GM21786 (cell line): ENCODE measurements around the gene NDUFAB1.
"Not testable (repeated sequence)": the region's sequence is repeated elsewhere in the genome, so short reads cannot be mapped to it uniquely, and the experiment has no call there.

Experiments
- ATAC-seq: cut with Tn5 transposase; IDR thresholded peaks from one replicate; pipeline ENCODE4 v1.9.1; 2021; ENCODE audit not compliant: unreplicated experiment

The NDUFAB1 gene

DNA sequence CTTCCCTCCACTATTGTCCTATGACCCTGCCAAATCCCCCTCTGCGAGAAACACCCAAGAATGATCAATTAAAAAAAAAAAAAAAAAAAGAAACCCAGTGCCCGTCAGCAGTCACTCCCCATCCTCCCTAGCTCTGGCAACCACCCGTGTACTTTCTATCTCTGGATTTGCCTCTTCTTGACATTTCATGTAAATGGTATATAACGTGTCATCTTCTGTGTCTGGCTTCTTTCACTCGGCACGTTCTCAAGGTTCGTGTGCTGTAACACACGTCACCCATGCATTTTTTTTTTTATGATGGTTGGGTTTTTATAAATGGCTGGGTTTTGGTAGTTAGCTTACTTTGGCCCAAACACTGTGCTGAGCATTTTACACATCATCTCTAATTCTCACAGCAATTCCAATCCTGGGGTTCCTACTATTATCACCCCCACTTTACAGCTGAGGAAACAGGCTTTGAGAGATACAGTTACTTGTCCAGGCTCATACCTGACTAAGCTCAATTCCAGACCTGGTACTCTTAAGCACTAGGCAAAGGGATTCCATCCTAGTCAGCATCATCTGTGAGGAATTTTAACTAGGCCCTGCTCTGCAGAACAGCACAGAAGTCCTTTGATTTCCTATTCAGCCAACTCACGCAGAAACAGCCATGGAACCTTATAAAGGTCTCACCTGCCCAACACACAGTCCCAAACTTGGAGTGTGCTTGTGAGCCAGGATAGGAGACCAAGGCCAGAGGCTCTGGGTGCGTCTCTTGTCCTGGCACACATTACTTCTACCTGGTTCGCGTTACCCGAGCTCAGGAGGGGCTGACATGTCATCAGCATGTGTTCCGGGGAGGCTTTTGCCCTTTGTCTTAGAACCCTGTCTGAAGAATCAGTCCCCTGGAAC, 11.7 kb downstream of the NDUFAB1 start:
- ATAC-seq, result no peak

DNA sequence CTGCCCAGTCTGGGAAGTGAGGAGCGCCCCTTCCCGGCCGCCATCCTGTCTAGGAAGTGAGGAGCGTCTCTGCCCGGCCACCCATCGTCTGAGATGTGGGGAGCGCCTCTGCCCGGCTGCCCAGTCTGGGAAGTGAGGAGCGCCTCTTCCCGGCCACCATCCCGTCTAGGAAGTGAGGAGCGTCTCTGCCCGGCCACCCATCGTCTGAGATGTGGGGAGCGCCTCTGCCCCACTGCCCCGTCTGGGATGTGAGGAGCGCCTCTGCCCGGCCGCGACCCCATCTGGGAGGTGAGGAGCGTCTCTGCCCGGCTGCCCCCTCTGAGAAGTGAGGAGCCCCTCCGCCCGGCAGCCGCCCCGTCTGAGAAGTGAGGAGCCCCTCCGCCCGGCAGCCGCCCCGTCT, 12.8 kb downstream of the NDUFAB1 start:
- not testable (repeated sequence) for ATAC-seq

DNA sequence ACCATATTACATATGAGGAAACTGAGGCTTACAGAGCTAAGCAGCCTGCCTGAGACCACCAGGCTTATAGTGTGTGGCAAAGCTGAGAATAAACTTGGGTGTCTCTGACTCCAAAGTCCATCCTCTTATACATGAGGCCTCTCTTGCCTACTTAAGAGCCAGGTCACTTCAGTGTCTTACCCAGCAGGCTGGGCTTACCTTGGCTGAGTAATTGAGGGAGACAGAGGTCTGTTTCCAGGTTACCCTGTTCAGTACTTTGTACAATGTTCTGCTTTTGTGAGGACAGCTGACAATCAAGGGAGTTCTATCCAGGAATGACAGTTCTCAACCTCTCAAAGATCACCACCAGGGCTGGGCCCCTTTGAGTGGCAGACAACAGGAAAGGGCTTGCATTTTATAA, 14.4 kb downstream of the NDUFAB1 start:
- no peak for ATAC-seq

DNA sequence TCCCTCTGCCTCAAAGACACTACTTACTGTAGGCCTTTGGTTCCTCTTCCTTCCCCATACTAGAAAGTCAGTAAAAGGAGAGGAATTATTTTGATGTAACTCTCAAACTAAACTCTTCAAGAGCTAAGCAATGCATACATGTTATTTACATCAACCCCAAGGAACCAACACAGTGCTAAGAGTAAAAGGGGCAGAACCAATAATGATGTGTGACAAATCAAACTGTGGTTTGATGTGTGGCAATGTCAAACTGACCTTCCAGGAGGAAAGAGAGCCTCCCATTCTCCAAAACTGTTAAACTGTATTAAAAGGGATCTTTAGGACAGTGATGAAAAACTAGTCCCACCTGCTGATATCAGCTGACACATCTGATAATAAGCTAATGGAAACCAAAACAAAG, 15.7 kb downstream of the NDUFAB1 start:
- no peak for ATAC-seq

DNA sequence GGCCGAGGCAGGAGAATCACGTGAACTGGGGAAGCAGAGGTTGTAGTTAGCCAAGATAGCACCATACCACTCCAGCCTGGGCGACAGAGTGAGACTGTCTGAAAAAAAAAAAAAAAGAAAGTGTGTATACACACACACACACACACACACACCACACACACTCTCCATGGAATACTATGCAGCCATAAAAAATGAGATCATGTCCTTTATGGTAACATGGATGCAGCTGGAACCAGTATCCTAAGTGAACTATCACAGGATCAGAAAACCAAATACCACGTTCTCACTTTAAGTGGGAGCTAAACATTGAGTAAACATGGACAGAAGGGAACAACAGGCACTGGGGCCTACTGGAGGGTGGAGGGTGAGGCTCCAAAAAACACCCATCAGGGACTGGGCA, 16.7 kb downstream of the NDUFAB1 start:
- no peak for ATAC-seq

DNA sequence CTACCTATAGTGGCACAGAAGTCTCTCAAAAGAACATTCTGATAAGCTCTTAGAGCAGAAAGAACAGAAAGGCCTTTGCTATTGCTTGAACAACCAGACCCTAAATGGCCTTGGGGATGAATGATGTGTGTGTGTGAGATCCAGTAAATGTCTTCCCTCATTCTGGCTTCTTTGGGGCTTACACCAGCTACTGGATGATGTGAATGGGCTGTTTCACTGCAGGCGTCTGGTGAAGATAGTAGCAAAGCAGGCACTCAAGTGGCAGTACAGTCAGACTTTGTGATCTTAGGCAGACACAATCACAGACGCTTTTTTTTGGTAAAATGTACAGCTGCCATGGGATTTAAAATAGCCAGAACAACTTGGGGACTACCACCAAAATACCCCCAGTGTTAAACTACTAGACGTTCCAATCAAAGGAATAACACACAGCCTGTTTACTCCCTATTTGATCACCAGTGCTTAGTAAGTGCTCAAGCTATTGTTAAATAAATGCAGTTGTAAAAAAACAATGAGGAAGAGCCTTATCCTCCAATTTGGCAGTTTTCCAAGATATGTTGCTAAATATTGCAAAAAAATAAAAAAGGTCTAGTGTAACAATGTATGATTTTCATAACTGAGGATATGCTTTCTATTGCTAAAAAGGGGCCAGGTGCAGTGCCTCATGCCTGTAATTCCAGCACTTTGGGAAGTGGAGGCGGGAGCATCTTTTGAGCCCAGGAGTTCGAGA, 17.9 kb downstream of the NDUFAB1 start:
- no peak for ATAC-seq

DNA sequence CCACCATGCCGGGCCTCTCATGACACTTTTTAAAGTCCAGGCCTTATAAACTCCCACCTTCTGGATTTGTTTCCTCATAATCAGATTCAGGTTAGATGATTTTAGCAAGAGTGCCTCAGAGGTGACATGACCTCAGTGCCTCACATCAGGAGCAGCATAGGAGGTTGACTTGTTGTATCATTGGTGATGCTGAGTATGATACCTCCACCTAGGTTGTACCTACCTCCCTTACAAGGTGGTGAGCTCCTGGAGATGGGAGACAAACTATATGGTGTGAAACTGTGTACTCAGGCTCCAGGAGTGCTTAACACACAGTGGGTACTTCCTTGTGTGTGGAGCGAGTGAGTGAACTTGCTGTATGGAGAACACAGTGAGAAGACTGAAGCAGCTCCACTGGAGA, 18.6 kb downstream of the NDUFAB1 start:
- no peak for ATAC-seq

DNA sequence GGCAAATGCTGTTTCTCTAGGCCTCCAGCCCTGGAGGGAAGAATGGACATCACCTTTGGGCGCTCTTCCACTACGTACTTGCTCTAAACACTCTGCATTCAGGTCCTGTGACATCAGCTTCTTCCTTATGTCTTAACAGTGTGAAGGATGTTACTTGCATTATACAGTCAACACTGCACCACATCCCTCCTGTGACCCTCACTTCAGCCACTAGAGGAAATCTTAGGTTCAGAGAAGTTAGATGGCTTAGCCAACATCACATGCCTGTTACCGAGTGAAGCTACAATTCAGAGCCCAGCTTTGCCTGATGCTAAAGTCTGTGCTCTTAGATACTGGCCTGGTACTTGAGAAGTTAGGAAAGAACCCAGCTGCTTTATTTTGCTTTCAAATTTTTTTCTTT, 20.3 kb downstream of the NDUFAB1 start:
- ATAC-seq, result no peak

DNA sequence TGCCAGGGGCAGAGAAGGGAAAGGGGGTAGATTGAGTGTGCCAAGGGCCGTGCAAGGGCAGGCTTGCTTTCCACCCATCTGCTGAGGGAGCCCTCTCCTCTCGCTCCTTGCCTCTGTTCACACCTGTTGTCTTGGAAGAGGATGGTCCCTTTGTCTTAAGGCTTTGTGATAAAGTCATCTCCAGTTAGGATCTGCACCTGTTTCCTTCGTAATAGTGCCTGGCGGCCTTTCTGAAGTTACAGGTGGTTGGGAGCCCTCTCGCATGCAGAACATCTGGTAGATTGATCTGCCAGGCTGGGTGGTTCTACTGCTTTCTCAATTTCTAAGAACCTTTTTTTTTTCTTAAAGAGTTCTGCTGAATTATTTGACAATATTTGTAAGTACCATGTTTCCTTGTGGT, 22.3 kb downstream of the NDUFAB1 start:
- ATAC-seq, result no peak

DNA sequence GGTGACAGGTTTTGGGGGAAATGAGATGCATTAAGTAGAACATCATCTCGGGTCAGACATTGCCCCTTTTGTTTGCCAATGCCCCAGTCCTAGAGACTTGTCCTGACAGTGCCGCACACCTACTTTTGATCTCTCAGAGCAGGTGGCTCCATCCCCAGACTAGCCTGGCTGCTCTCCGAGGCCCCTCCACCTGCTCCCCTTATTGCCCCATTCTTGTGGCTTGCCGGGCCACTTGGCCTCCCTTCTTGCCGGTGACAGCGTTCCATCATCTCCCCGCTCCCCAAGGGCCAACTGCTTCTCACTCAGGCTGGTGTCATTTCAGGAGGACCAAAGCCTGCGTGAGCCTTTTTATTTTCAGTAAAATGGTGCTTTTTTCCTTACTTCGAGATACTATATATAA, 23.7 kb downstream of the NDUFAB1 start:
- ATAC-seq, result no peak

DNA sequence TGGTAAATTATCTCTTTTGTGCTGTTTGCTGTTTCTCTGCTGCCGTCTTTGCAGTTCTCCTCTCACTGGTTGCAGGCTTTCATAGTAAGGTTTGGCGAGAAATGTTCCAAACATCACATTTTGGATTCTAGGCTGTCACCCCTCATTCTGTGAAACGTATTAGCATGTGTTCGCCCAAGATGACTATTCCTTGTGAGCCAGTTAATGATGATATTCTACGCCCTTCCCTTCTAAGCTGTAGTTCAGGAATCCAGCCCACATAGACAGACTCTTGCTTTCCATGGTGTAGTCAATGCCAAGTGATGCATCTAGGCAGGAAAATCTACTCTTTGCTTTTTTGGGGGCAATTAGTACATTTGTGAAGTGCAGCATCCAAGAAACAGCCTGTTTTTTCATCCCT, 24.2 kb downstream of the NDUFAB1 start:
- no peak for ATAC-seq

DNA sequence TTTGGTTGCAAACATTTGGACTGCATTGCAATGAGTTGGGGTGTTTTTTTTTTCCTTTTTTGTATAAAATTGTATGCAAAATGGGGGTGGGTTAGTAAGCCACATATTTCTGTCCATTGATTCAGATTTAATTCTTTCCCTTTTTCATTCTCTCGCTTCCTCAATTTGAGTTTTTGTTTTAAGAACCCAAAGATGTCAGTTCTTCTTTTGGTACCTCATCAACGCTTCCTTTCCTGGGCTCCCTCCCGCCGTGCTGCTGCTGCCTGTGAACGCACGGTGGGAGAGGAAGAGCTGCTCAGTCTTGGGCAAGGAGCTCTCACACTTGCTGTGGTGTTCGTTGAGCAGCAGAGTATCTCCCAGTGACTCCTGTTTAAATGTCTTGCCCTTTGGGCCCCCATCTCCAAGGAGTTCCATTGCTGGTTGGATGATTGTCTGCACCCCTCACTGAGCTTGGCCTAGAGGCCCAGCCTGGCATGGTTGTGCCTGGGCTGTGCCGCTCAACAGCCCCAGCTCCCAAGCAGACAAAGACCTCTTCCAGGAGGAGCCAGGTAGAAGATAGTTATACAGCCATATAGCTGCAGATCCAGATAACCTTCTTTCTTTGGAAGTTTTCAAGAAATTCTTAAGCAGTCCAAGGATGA, 25.0 kb downstream of the NDUFAB1 start:
- no peak for ATAC-seq

DNA sequence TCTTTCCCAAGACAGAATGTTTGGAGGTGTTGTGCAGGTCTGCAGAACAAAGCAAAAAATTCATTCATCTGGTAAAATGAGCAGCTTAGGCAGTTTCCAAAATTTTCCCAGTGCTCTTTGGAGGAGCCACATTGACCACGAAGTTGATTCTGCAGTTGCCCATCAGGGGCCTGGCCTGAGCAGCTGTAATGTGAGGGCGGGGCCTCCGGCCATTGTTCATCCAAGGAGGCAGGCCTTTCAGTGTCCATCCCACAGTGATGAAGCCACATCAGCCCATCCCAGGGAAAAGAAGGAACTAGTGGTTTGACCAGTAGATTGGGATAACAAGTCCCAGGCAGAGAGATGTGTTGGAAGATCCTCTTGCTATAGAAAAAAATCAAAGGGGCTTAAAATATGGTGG, 28.5 kb downstream of the NDUFAB1 start:
- ATAC-seq, result no peak

DNA sequence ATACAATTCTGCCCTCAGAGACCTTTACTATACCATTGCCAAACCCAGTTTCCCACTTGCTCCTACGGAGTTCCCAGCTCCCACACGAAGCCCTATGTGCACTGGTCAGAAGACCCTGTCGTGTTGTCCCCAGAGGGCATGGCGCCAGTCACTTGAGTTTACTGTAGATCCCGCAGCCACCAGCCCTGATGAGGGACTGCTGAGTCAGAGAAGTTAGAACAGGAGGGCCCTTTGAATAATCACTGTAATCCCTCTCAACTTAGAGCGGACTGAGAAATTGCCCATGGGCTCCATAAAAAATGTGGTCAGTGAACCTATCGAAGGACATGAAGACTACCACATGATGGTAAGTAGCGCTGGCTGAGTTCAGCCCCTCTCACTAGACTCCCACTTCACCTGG, 29.4 kb downstream of the NDUFAB1 start:
- no peak for ATAC-seq

DNA sequence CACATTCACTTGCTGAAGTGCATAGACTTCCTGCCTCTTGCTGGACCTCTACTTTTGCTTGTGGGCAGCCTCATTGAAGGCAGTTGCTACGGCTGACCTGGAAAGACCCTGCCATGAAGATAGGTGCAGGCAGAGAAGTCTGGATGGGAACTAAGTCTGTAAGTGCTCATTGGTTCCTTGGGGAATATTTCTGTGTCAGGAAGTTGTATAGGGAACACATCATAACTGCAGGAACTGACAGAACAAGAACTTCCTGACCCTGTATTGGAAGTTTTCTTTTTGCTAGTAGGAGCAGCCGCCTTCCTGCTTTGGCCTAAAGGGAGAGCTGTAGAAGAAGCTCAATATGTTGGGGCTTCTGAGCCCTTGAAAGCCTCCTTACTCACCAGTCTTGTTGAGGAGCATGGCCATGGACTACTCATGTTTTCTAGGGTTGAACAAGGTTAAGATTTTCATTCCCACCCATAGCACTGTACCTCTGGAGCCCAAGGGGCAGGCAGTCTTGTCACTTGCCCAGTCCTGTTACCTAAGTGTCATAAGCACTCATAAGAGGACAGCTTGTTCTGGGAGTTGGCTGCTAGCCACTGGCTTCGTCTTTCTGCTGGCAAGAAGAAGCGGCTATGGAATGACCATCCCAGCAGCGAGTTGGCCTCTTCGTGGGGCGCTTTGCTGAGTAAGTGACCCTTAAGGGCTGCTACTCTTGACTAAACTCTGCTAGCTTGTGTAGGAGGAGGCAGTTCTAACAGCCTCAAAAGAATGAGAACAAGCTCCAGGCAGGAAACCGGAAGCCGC, 31.3 kb downstream of the NDUFAB1 start:
- no peak for ATAC-seq

DNA sequence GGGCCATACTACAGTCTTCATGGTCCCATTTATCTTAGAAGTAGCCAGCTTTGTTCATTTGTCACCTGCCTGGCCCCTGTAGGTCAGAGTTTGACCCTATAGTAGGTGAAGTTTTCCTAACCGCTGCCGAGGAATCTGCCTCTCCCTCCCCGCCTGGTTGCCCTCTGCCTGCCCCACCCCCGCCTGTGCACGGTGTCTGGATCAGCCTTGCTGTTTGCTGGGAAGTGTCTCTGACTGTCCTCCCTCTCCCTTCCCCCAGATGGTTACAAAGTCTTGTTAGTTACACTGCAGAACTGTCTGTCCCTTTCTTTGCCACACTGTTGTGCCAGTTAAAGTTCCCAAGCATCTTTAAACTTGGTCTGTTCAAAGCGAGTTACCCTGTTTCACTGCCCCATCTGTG, 32.9 kb downstream of the NDUFAB1 start:
- ATAC-seq, result no peak

DNA sequence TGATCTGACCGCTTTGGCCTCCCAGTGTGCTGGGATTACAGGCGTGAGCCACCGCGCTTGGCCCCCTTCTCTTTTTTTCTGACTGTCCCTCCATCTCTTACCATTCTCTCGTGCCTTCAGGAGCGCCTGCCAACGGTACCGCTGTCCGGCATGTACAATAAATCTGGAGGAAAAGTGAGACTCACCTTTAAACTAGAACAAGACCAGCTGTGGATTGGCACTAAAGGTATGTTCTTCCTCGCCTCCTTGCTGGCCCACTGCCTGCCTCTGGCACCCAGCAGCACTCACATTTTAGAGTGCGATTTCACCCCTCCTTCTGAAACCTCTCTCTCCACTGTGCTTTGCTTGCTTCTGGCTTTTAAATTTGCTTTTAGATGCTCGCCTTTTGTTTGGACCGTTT, 33.6 kb downstream of the NDUFAB1 start:
- ATAC-seq, result no peak

DNA sequence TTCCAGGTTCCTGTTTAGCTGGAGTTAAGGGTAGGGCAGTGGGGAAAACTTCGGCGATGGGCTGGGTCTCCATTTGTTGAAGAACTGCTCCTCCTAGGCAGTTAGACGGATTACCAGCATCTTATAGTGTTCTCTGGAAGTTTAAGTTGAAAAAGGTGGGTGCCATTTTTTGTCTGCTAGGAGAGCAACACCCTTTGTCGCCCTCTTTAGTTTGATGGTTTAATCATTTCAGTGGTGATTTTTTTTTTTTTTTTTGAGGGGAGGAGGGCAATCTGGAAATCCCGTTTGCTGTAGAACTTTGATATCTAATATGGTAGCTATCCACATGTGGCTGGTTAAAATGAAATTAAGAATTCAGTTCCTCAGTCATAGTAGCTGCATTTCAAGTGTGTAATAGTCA, 34.5 kb downstream of the NDUFAB1 start:
- ATAC-seq, result no peak

DNA sequence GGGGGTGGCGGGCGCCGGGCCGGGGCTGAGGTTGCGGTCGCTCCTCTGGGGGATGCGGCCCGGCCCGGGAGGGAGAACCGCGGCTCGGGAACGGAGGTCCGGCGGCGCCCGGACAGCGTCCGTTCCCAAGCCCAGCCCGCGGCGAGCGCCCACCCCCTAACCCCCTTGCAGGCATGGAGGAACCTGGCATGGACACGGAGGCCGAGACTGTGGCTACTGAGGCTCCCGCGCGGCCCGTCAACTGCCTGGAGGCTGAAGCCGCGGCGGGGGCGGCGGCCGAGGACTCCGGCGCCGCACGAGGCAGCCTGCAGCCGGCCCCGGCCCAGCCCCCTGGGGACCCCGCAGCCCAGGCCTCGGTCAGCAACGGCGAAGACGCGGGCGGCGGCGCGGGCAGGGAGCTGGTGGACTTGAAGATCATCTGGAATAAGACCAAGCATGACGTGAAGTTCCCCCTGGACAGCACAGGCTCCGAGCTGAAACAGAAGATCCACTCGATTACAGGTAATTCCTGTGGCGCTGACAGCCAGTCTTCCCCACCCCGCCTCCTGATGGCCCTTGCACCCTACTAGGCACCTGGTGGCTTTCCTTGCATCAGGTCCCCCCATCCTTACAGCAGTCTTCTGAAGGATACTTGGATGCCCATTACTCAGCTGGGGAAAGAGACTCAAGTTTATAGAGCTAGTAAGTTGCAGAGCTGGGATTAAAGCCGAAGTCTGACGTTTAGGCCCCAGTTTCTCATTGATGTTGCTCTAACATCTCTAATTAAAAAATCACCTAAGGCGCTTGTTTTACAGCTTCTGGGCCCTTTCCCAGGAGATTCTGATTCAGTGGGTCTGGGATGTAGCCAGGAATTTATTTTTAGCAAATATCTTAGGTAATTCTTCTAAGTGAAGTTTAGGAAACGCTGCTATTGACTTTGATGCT, 38.1 kb downstream of the NDUFAB1 start:
- no peak for ATAC-seq
